Measurements from ENCODE around the gene CYTH3.
"Not testable (repeated sequence)": the region's sequence is repeated elsewhere in the genome, so short reads cannot be mapped to it uniquely, and the experiment has no call there.

CYTH3 gene

GRCh38 chr7:6226194-6226799 lies 46.1 kb downstream of the CYTH3 start:
- peak overlapping the region; percentile 98 to 99 (median 98) for H3K27ac Mint-ChIP-seq
- H3K9me3 Mint-ChIP-seq, result peaks cover 3% of the 10 kb centered on the region
- H3K36me3 Mint-ChIP-seq (ENCODE audit: low read depth), result peaks cover 10% of the 10 kb centered on the region
- no peaks in the 10 kb centered on the region for H3K27me3 Mint-ChIP-seq (ENCODE audit: low read depth)
- H3K4me3 Mint-ChIP-seq, result peak overlapping the region; percentile 24 to 57 (median 51)
- no peak for TF ChIP-seq CTCF (IDR thresholded peaks at IDR 0.05; ENCODE audit: unreplicated experiment in 3 of 3)
- peaks cover 55% of the 10 kb centered on the region for H3K4me1 Mint-ChIP-seq

- Mint-ChIP-seq H3K27ac (peak overlapping the region in 1 of 3 experiments; percentile 50), H3K4me1 (peaks cover 44% of the 10 kb centered on the region), H3K36me3 (ENCODE audit: low read depth) (peaks cover 19% of the 10 kb centered on the region)
- H3K4me3 Mint-ChIP-seq; H3K27me3 Mint-ChIP-seq (ENCODE audit: low read depth); H3K9me3 Mint-ChIP-seq: not testable (repeated sequence)
These were observed 49.0 kb downstream of the CYTH3 start for GRCh38 chr7:6223411-6223810.

GRCh38 chr7:6223010-6223409 lies 49.4 kb downstream of the CYTH3 start:
- Mint-ChIP-seq H3K4me1 (peaks cover 40% of the 10 kb centered on the region), H3K36me3 (ENCODE audit: low read depth) (peaks cover 24% of the 10 kb centered on the region)
- not testable (repeated sequence) for H3K9me3 Mint-ChIP-seq; H3K27me3 Mint-ChIP-seq (ENCODE audit: low read depth); H3K27ac Mint-ChIP-seq; H3K4me3 Mint-ChIP-seq

- H3K9me3 Mint-ChIP-seq, result peaks cover 9% of the 10 kb centered on the region
- H3K4me1 Mint-ChIP-seq, result peaks cover 31% of the 10 kb centered on the region
- no peak for TF ChIP-seq CTCF (IDR thresholded peaks at IDR 0.05; ENCODE audit: unreplicated experiment in 3 of 3)
- H3K36me3 Mint-ChIP-seq (ENCODE audit: low read depth), result peaks cover 32% of the 10 kb centered on the region
- peak overlapping the region in 1 of 3 experiments; percentile 15 for H3K27ac Mint-ChIP-seq
- H3K4me3 Mint-ChIP-seq, result no peak overlapping the region
- H3K27me3 Mint-ChIP-seq (ENCODE audit: low read depth), result no peaks in the 10 kb centered on the region
These were observed 50.8 kb downstream of the CYTH3 start for GRCh38 chr7:6221340-6222319.

- H3K4me1 Mint-ChIP-seq, result peaks cover 17% of the 10 kb centered on the region
- H3K36me3 Mint-ChIP-seq (ENCODE audit: low read depth), result peaks cover 37% of the 10 kb centered on the region
- no peak overlapping the region for H3K4me3 Mint-ChIP-seq
- H3K27me3 Mint-ChIP-seq (ENCODE audit: low read depth), result no peaks in the 10 kb centered on the region
- no peak for TF ChIP-seq CTCF (IDR thresholded peaks at IDR 0.05; ENCODE audit: unreplicated experiment in 3 of 3)
- H3K27ac Mint-ChIP-seq, result no peak overlapping the region
- peaks cover 13% of the 10 kb centered on the region for H3K9me3 Mint-ChIP-seq
These were observed 54.1 kb downstream of the CYTH3 start for GRCh38 chr7:6218329-6218728.

- no peak overlapping the region for H3K27ac Mint-ChIP-seq
- no peak for TF ChIP-seq CTCF (IDR thresholded peaks at IDR 0.05; ENCODE audit: unreplicated experiment in 3 of 3)
- peaks cover 12% of the 10 kb centered on the region for H3K4me1 Mint-ChIP-seq
- H3K27me3 Mint-ChIP-seq (ENCODE audit: low read depth), result peaks cover 5% of the 10 kb centered on the region
- H3K9me3 Mint-ChIP-seq, result peaks cover 4% of the 10 kb centered on the region
- H3K36me3 Mint-ChIP-seq (ENCODE audit: low read depth), result peaks cover 5% of the 10 kb centered on the region
- H3K4me3 Mint-ChIP-seq, result no peak overlapping the region
These were observed 60.4 kb downstream of the CYTH3 start for GRCh38 chr7:6212008-6212407.
